ENCODE measurements around the gene GALK2. TPM values are rescaled to one million over a fixed set of nuclear protein-coding genes. Genes with fewer than 3 reads are reported as not detected.

GALK2 gene
- total and polyA plus RNA-seq, 2 of the 8 experiments (the other 6 are each of a cell fraction or from before 2014, with no cell fraction given): 8.7 to 16.1 TPM

- H3K4ac ChIP-seq (replicated peaks; ENCODE audit: insufficient read length, low read depth, low read length): no peak overlapping the region
- H3K23me2 ChIP-seq (ENCODE audit: low read depth, low read length): no peaks in the 10 kb centered on the region
- ChIA-PET POLR2A (ENCODE audit: partially characterized antibody) (no interaction called here), CTCF (ENCODE audit: partially characterized antibody) (no interaction called here)
- DNase-seq (ENCODE audit: low read depth in 1 of 2, low spot score in 2 of 2): no peak
- no peak overlapping the region for H2BK15ac ChIP-seq (ENCODE audit: low read length)
- H2AK5ac ChIP-seq (ENCODE audit: low read depth, low read length): no peak overlapping the region
- no peak overlapping the region for H3K4me2 ChIP-seq (ENCODE audit: insufficient read depth in 1 of 2, low read depth in 2 of 2, low read length in 2 of 2)
- peaks cover 0 to 20% of the 10 kb centered on the region in 2 experiments; a peak in 1 of 4 replicates for H3K79me2 ChIP-seq (ENCODE audit: control insufficient read depth in 1 of 2, insufficient read depth in 2 of 2, low read length in 2 of 2)
- WGBS, 2 experiments (ENCODE audit: extremely low coverage in 1 of 2, insufficient coverage in 1 of 2, insufficient read length in 1 of 2, insufficient replicate concordance in 2 of 2, low coverage in 1 of 2, low lambda C conversion rate in 2 of 2, missing lambda C conversion rate in 1 of 2): 95% methylated on average over 2 of the region's 2 CpGs; no CpG with 5 or more reads in 1 of the 2 experiments
- H3K27ac ChIP-seq (ENCODE audit: low read depth, low read length): no peak overlapping the region
- H4K8ac ChIP-seq (ENCODE audit: extremely low read depth, insufficient read depth, low read length): no peak overlapping the region
- no peak overlapping the region for H2AFZ ChIP-seq (ENCODE audit: low read length)
- H4K91ac ChIP-seq (replicated peaks; ENCODE audit: insufficient read length, low read length): no peak overlapping the region
- H3K36me3 ChIP-seq (ENCODE audit: control insufficient read depth in 2 of 4, insufficient read depth in 4 of 4, low read length in 3 of 4): no peaks in the 10 kb centered on the region
- no peak overlapping the region for H2BK12ac ChIP-seq (ENCODE audit: low read depth, low read length)
- no peak overlapping the region for H3K4me3 ChIP-seq (ENCODE audit: extremely low read depth in 1 of 4, insufficient read depth in 2 of 4, low read depth in 3 of 4, low read length in 4 of 4)
- H2BK5ac ChIP-seq (ENCODE audit: low read depth, low read length): no peak overlapping the region
- H2BK20ac ChIP-seq (ENCODE audit: low read length): no peak overlapping the region
- no peak overlapping the region for H3K23ac ChIP-seq (ENCODE audit: insufficient read length)
- no peak overlapping the region for H3K9ac ChIP-seq (replicated peaks in 1 of 4; ENCODE audit: extremely low read depth in 1 of 4, low read depth in 3 of 4, low read length in 3 of 4)
- H3K79me1 ChIP-seq (ENCODE audit: low read depth, low read length): no peaks in the 10 kb centered on the region
- peaks cover 4 to 11% (median 9%) of the 10 kb centered on the region in 4 experiments; a peak in 6 of 7 replicates for H3K4me1 ChIP-seq (replicated peaks in 1 of 4; ENCODE audit: control insufficient read depth in 3 of 4, insufficient read depth in 4 of 4, low read length in 3 of 4)
- H3K18ac ChIP-seq (ENCODE audit: extremely low read depth, low read length): no peak overlapping the region
- no peak for FAIRE-seq
- H3K14ac ChIP-seq (ENCODE audit: insufficient read length): no peak overlapping the region
- H3K56ac ChIP-seq (replicated peaks; ENCODE audit: insufficient read length, low read depth, low read length): no peak overlapping the region
- no peaks in the 10 kb centered on the region for H3K9me3 ChIP-seq (ENCODE audit: insufficient read depth in 2 of 2, low read depth in 1 of 2, low read length in 1 of 2)
- H4K5ac ChIP-seq (ENCODE audit: insufficient read length, low read depth, low read length): no peak overlapping the region
- no peak overlapping the region for H2BK120ac ChIP-seq (replicated peaks; ENCODE audit: low read depth, low read length)
- H4K20me1 ChIP-seq (replicated peaks in 1 of 2; ENCODE audit: control insufficient read depth in 1 of 2, insufficient read depth in 2 of 2, low read length in 2 of 2): no peaks in the 10 kb centered on the region
- H3K27me3 ChIP-seq (replicated peaks in 1 of 4; ENCODE audit: control insufficient read depth in 3 of 4, extremely low read depth in 1 of 4, insufficient read depth in 3 of 4, low read length in 3 of 4): no peaks in the 10 kb centered on the region
- TF ChIP-seq ATF2 (IDR thresholded peaks at IDR 0.05; ENCODE audit: low read length): no peak
- TF ChIP-seq HDAC2 (IDR thresholded peaks at IDR 0.05; ENCODE audit: borderline replicate concordance in 1 of 2, low read depth in 2 of 2, low read length in 2 of 2): no peak
- TF ChIP-seq MAX (IDR thresholded peaks at IDR 0.05): no peak
- no peak for TF ChIP-seq ATF3 (IDR thresholded peaks at IDR 0.05; ENCODE audit: insufficient read depth, low read depth, low read length)
- TF ChIP-seq ASH2L (IDR thresholded peaks at IDR 0.05; ENCODE audit: low read length): no peak
- TF ChIP-seq SIX5 (IDR thresholded peaks at IDR 0.05; ENCODE audit: low read depth, low read length): no peak
- TF ChIP-seq SP4 (IDR thresholded peaks at IDR 0.05; ENCODE audit: low read length): no peak
- TF ChIP-seq CREB1 (IDR thresholded peaks at IDR 0.05): no peak
- no peak for TF ChIP-seq SAP30 (IDR thresholded peaks at IDR 0.05; ENCODE audit: insufficient read depth, insufficient replicate concordance, low read length)
- TF ChIP-seq SP2 (IDR thresholded peaks at IDR 0.05; ENCODE audit: low read length): no peak
- TF ChIP-seq CBX8 (IDR thresholded peaks at IDR 0.05; ENCODE audit: borderline replicate concordance, low read depth, low read length): no peak
- no peak for TF ChIP-seq RBBP5 (IDR thresholded peaks at IDR 0.05; ENCODE audit: borderline replicate concordance, low read depth, low read length)
Observed at GRCh38 chr15:49190586-49190985, 20.5 kb downstream of the GALK2 start.

All from H1 (cell line).